Measurements from ENCODE around the gene CCDC83.

DNA sequence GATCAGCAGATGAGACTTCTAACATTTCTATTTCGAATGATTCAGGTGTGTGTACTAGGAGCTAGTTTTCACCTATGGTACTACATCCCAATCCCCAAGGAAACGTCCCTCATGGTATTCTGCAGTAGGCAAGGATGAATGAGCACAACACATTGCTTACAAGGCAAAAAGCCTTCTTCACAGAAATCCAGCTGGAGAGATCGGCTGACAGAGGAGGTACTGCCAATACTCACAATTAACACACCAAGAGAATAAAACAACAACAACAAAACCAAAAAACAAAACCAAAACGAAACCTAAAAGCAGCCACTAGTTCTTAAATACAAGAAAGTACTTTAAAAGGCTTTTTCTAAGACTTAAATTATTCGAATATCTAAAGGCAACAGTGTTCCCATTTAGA lies 112.3 kb downstream of the CCDC83 start:
- TF ChIP-seq POLR2AphosphoS5 (IDR thresholded peaks at IDR 0.05; ENCODE audit: borderline replicate concordance, low read depth, low read length) (no peak), EZH2 (IDR thresholded peaks at IDR 0.05) (no peak)

Data from SK-N-MC (cell line).